Neutrophil (primary cell): ENCODE data around the gene INHBB.

Source experiments
- H3K27ac ChIP-seq: fragments of 200-600 bp; sonication (generic); 2 replicates; pipeline ENCODE4 v1.5.1; 2016; ENCODE audit warnings: mild to moderate bottlenecking, moderate library complexity
- H3K27me3 ChIP-seq: fragments of 200-600 bp; sonication (generic); 2 replicates; pipeline ENCODE4 v1.6.0; 2016; ENCODE audit warnings: mild to moderate bottlenecking
- H3K36me3 ChIP-seq: fragments of 200-600 bp; sonication (generic); 2 replicates; pipeline ENCODE4 v1.5.1; 2017
- H3K4me1 ChIP-seq, 2 experiments: fragments of 200-600 bp in 1 of 2; sonication (generic) in 1 of 2; 1 replicate in 1 of 2; 2 replicates in 1 of 2; pipeline versions ENCODE4 v1.5.1 to v1.6.1; 2013 to 2016; ENCODE audit warnings: low read depth in 1 of 2, low read length in 1 of 2, mild to moderate bottlenecking in 1 of 2, moderate library complexity in 1 of 2; ENCODE audit not compliant: control insufficient read depth in 1 of 2, insufficient read depth in 1 of 2
- H3K4me3 ChIP-seq, 2 experiments: fragments of 200-600 bp in 1 of 2; sonication (generic) in 1 of 2; 1 replicate in 1 of 2; 2 replicates in 1 of 2; pipeline ENCODE4 v1.5.1; 2013 to 2016; ENCODE audit warnings: low read depth in 1 of 2, low read length in 1 of 2, mild to moderate bottlenecking in 1 of 2, moderate library complexity in 1 of 2
- H3K9me3 ChIP-seq: fragments of 200-600 bp; sonication (generic); 2 replicates; pipeline ENCODE4 v1.5.1; 2016
- CTCF ChIP-seq: fragments of 200-600 bp; sonication (generic); IDR thresholded peaks from 2 replicates; pipeline ENCODE4 v1.5.1; 2016; ENCODE audit warnings: antibody characterized with exemption

Gene INHBB

DNA sequence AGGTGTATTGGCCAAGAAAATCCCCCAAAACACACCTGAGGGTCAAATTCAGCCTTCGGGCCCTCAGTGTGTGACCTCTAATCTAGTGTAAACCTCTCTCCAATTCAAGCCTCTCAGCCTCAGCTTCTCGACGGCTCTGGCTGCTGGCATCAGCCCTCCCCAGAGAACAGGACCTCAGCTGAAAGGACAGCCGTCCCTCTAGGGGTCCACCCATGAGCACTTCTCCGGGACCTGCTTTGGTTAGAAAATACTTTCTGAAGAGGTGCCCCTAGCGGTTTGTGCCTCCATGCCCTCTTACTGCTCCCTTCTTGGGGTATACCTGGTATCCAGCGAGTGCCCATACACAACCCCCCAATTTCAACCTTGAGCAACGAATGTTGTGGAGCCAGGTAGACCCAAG lies 48.8 kb downstream of the INHBB start:
- Histone ChIP-seq H3K9me3 (no peaks in the 10 kb centered on the region), H3K27ac (no peak overlapping the region), H3K4me3 (no peak overlapping the region), H3K27me3 (peaks cover 36% of the 10 kb centered on the region), H3K4me1 (peaks cover 0 to 3% of the 10 kb centered on the region in 2 experiments), H3K36me3 (no peaks in the 10 kb centered on the region)
- no peak for TF ChIP-seq CTCF

DNA sequence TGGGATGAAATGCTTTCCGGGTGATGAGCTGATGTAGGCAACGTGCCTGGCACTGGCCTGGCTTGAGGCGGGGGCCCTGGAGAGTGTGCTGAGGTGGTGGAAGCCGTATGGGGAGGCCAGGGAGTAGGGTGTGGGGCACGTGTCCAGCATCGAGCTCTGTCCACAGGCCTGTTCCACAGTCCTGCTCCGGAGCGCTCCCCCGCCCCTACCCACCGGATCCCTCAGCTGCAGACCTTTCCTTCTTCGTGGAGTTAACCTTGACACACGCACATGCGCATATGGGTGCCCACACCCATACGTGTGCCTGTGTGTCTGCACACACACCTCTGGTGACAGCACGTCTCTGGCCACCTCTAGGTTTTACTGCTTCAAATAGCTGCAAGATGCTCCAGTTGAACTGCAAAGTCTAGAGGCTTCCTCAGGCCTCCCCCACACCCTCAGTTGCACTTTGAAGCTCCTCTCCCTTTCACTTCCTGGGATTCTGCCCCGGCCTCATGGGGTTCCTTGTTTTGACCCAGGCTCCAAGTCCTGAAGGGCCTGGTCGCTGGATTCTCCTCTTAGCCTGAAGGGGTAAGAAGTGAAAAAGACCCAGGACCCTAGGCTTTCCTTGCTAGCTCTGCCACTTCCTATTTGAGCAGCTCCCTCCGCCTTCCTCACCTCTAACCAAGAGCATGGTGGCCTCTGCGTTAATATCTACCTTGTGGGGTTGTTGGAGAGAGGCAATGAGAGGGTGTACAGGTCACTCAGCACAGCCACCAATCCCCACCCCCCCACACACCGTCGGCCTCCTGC lies 49.5 kb downstream of the INHBB start:
- Histone ChIP-seq H3K4me1 (peaks cover 0 to 3% of the 10 kb centered on the region in 2 experiments), H3K4me3 (no peak overlapping the region), H3K27ac (no peak overlapping the region), H3K9me3 (no peaks in the 10 kb centered on the region), H3K27me3 (peaks cover 35% of the 10 kb centered on the region), H3K36me3 (no peaks in the 10 kb centered on the region)
- TF ChIP-seq CTCF, result no peak

GRCh38 chr2:120396013-120396860 lies 50.3 kb downstream of the INHBB start:
- Histone ChIP-seq H3K4me3 (no peak overlapping the region), H3K9me3 (no peaks in the 10 kb centered on the region), H3K27me3 (peaks cover 35% of the 10 kb centered on the region), H3K27ac (no peak overlapping the region), H3K36me3 (no peaks in the 10 kb centered on the region), H3K4me1 (peaks cover 0 to 3% of the 10 kb centered on the region in 2 experiments)
- TF ChIP-seq CTCF, result no peak

- H3K27ac ChIP-seq, result no peak overlapping the region
- TF ChIP-seq CTCF, result no peak
- H3K27me3 ChIP-seq, result peaks cover 35% of the 10 kb centered on the region
- H3K9me3 ChIP-seq, result no peaks in the 10 kb centered on the region
- no peak overlapping the region for H3K4me3 ChIP-seq
- no peaks in the 10 kb centered on the region for H3K36me3 ChIP-seq
- H3K4me1 ChIP-seq, result peaks cover 0 to 3% of the 10 kb centered on the region in 2 experiments
Measured at GRCh38 chr2:120396861-120397811, 51.2 kb downstream of the INHBB start.
